GM19395 (cell line): Measurements from ENCODE around the gene C3.

Experiments
- ATAC-seq: cut with Tn5 transposase; IDR thresholded peaks from one replicate; pipeline ENCODE4 v1.9.1; 2021; ENCODE audit warnings: mild to moderate bottlenecking, moderate library complexity; ENCODE audit not compliant: unreplicated experiment

The C3 gene

DNA sequence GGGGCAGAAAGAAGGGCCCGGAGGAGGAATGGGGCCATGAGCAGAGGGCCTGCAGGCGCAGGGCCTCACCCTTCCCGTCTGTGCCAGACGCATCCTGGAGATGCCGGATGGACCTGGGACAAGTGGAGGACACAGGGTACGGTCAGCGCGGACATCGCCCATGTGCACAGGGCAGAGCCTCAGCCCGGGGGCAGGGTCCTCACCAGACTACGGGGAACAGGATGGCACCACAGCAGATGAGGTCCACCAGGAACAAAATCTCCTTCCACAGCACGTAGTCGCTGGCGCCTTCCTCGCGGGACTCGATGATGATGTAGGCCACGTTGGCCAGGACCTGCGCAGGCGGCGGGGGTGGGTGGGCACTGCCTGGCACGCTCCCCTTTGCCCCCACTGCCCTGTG is 11.4 kb upstream of the C3 start:
- no peak for ATAC-seq

- ATAC-seq: no peak
These were observed 10.7 kb upstream of the C3 start for GRCh38 chr19:6730941-6731670.

- ATAC-seq: no peak
These were observed 9.8 kb upstream of the C3 start for GRCh38 chr19:6730153-6730804.

GRCh38 chr19:6729573-6730152 is 9.2 kb upstream of the C3 start:
- ATAC-seq: no peak

GRCh38 chr19:6728346-6728745 is 7.9 kb upstream of the C3 start:
- ATAC-seq: no peak

GRCh38 chr19:6725513-6726231 is 5.2 kb upstream of the C3 start:
- ATAC-seq: no peak

- no peak for ATAC-seq
These were observed 4.4 kb upstream of the C3 start for GRCh38 chr19:6724631-6725492.

GRCh38 chr19:6723738-6724137 is 3.3 kb upstream of the C3 start:
- no peak for ATAC-seq

- no peak for ATAC-seq
These were observed 2.7 kb upstream of the C3 start for GRCh38 chr19:6723108-6723618.

DNA sequence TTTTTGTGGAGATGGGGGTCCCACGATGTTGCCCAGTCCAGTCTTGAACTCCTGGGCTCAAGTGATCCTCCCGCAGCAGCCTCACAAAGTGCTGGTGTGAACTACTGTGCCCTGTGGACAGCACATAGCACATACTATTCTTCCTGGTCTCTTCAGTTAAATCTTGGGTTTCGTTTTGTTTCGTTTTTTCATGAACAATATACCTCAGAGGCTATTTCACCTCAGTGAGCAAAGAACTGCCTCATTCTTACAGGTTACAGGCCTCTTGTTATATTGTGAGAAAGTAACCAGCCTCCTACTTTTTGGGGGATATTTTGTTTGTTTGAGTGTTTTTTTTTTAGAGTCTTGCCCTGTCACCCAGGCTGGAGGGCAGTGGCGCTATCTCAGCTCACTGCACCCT is 1.3 kb upstream of the C3 start:
- no peak for ATAC-seq

- ATAC-seq: no peak
These were observed 656 bp upstream of the C3 start for GRCh38 chr19:6721138-6721474.

DNA sequence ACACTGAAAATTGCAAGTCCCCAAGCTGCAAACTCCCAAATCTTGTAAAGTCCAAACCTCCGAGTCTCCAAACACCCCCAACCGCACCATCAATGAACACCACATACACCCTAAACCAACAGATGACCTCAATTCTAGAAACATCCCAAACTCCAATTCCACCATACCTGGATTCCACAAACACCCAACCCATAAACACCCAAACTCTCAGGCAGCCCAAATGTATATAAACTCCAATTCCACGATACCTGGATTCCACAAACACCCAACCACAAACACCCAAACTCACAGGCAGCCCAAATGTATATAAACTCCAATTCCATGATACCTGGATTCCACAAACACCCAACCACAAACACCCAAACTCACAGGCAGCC is 470 bp downstream of the C3 start:
- no peak for ATAC-seq

DNA sequence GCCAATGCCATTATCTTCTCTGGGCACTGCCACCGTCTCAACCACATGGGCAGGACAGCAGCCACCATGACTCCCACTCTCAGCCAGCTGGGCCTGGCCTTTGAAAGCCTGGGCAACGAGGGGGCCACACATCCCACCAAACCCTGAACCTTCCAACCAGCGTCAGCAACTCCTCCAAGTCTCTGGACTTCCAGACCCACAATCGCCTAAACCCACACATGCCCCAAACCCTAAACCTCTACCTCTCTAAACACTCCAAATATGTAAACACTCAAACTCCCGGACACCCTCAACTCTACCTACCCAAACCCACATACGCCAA is 949 bp downstream of the C3 start:
- ATAC-seq: no peak

DNA sequence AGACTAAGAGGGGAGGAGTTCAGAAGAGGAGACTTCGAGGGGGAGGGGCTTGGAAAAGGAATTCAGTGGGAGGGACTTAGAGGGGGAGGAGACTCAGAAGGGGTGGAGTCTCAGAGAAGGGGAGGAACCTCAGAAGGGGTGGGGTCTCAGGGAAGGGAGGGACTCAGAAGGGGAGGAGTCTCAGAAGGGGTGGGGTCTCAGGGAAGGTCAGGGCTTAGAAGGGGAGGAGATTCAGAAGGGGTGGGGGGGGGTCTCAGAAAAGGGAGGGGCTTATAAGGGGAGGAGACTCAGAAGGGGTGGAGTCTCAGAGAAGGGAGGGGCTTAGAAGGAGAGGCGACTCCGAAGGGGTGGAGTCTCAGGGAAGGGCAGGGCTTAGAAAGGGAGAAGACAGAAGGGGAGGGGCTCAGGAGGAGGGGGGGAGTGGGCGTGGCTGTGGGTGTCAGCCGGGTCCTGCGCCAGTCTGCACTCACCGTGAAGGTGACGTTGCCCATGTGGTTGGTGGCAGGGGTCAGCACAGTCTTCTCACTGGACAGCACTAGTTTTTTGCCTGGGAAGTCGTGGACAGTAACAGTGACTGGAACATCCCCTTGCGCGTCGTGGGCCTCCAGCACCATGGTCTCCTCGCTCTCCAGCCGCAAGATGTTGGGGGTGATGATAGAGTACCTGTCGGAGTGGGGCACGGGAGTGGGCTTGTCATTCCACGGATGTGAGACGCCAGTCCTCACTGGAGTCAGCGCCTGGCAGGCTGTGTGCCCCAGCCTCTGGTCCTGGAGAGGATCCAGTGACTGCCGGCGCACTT is 1.5 kb downstream of the C3 start:
- no peak for ATAC-seq

DNA sequence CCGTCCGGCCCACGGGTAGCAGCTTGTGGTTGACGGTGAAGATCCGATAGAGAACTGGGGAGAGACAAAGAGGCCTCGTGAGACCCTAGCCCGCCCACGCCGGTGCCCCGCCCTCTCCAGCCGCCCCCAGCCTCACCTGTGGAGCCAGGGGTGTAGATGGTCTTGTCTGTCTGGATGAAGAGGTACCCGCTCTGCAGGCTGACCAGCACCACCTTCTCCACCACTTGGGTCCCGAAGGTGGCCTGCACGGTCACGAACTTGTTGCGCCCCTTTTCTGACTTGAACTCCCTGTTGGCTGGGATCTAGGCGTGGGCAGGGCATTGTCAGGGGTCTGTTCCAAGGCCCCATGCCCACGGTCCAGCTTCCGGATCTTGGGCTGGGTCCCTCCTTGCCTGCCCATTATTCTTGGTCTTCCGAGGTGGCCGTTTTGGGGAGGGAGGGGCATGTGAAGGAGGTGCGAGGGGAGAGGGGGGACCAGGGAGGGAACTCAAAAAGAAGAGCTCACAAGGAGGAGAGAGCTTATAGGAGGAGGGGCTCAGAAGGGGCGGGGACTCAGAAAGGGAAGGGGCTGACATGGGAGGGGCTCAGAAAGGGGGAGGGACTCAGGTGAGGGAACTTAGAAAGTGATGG is 2.2 kb downstream of the C3 start:
- no peak for ATAC-seq

DNA sequence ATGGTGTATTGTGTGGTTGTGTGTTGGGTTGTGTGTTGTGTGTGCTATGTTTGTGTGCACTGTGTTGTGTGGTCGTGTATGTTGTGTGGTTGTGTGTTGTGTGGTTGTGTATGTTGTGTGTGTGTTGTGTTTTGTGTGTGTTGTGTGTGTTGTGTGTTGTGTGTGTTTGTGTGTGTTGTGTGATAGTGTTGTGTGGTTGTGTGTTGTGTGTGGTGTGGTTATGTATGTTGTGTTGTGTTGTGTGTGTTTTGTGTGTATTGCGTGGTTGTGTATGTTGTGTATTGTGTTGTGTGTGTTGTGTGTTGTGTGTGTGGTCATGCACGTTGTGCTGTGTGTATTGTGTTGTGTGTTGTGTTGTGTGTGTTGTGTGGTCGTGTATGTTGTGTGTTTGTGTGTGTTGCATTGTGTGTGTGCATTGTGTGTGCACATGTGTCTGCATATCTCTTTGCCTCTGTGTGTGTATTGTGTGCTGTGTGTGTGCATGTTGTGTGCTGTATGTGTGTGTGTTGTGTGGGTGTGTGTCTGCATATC is 2.9 kb downstream of the C3 start:
- no peak for ATAC-seq

DNA sequence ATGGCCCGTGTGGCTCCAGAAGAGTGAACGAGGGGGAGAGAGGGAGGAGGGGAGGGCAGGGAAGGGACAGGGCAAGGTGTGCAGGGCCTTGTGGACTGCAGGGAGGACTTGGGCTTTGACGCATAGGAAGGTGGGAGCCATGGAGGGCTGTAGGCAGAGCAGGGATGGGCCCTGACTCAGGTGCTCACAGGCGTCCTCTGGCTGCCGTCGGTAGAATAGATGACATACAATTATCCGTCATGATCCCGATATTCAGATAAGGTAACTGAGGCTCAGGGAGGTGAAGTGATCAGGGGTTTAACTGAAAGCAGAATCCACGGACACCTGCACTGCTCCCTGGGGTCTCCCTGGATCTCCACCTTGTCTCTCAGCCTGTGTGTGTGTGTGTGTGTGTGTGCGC is 3.4 kb downstream of the C3 start:
- no peak for ATAC-seq

- no peak for ATAC-seq
These were observed 3.9 kb downstream of the C3 start for GRCh38 chr19:6716610-6716970.

- ATAC-seq: no peak
These were observed 5.5 kb downstream of the C3 start for GRCh38 chr19:6714749-6715555.
